Spleen (tissue), 11 donors: ENCODE results near the gene SKIC8. TPM values are rescaled to one million over a fixed set of nuclear protein-coding genes. Genes with fewer than 3 reads are reported as not detected.

Experiments
- DNase-seq: peaks from one replicate; pipeline ENCODE4 v3.0.0-alpha.2; 2020
- H3K27ac ChIP-seq, 8 donors: fragments of 200-600 bp; sonication (generic) in 7 of 8; 1 replicate in 4 of 8; 2 replicates in 4 of 8; pipeline versions ENCODE4 v1.5.0 to v1.8.0; 2016 to 2021; ENCODE audit warnings: inconsistent platforms in 4 of 8, mild to moderate bottlenecking in 4 of 8, moderate library complexity in 1 of 8
- H3K27me3 ChIP-seq, 7 donors: fragments of 200-600 bp; sonication (generic) in 6 of 7; replicated peaks in 1 of 7; 1 replicate in 4 of 7; 2 replicates in 3 of 7; pipeline versions ENCODE4 v1.5.0 to v1.8.0; 2016 to 2021; ENCODE audit warnings: inconsistent platforms in 3 of 7, mild to moderate bottlenecking in 1 of 7
- H3K36me3 ChIP-seq, 6 donors: fragments of 200-600 bp; sonication (generic) in 5 of 6; 1 replicate in 4 of 6; 2 replicates in 2 of 6; pipeline versions ENCODE4 v1.5.0 to v1.8.0; 2016 to 2021; ENCODE audit warnings: inconsistent platforms in 2 of 6
- H3K4me1 ChIP-seq, 6 donors: fragments of 200-600 bp; sonication (generic) in 5 of 6; 1 replicate in 3 of 6; 2 replicates in 3 of 6; pipeline versions ENCODE4 v1.5.0 to v1.8.0; 2016 to 2021; ENCODE audit warnings: inconsistent platforms in 3 of 6
- H3K4me3 ChIP-seq, 8 donors: fragments of 200-600 bp; sonication (generic) in 7 of 8; 1 replicate in 4 of 8; 2 replicates in 4 of 8; pipeline versions ENCODE4 v1.5.0 to v1.8.0; 2016 to 2021; ENCODE audit warnings: inconsistent platforms in 4 of 8, mild to moderate bottlenecking in 4 of 8, moderate library complexity in 2 of 8
- H3K9me3 ChIP-seq, 8 donors: fragments of 200-600 bp; sonication (generic) in 7 of 8; 1 replicate in 4 of 8; 2 replicates in 4 of 8; pipeline versions ENCODE4 v1.5.0 to v1.8.0; 2016 to 2021; ENCODE audit warnings: inconsistent platforms in 4 of 8
- POLR2A ChIP-seq, 3 donors: fragments of 450-650 bp; IDR thresholded peaks; one replicate each; pipeline ENCODE4 v1.5.1; 2017; ENCODE audit warnings: antibody characterized with exemption in 3 of 3, mild to moderate bottlenecking in 1 of 3
- POLR2AphosphoS5 ChIP-seq, 3 donors: sonication (generic); formaldehyde crosslinking; IDR thresholded peaks; one replicate each; pipeline ENCODE4 v1.5.1; 2017; ENCODE audit warnings: antibody characterized with exemption in 3 of 3
- WGBS, 5 donors: extraction: QIAGEN DNeasy Blood & Tissue Kit in 3 of 5; methylation state at CpG; one replicate each; pipeline versions ENCODE4 v1.1.5 to v1.1.7; 2013 to 2018; 5-methylcytosine and 5-hydroxymethylcytosine counted together
- intact Hi-C: fragments of 100-400 bp; cut with DNase I; formaldehyde crosslinking; loops from one replicate; pipeline ENCODE4 v1.15.0; 2023; ENCODE audit warnings: low total_unique reads
- polyA plus RNA-seq, 3 donors: library from polyadenylated mRNA; stranded (reverse); fragments of 200-250 nt; gene quantifications; one replicate each; pipeline ENCODE4 v1.2.1, GENCODE V29; 2013
- total RNA-seq, 7 donors: library from RNA; depleted of rRNA in 3 of 7; stranded (reverse); fragments of >200 nt in 3 of 7; fragmentation: NEBNext Ultra II Directional in 4 of 7; extraction: Animal tissue kit (Norgen Biotek cat#: 25700) in 4 of 7; gene quantifications; one replicate each; pipeline versions ENCODE4 v1.1.0 to v1.2.1, GENCODE V29; 2016 to 2021
- TF ChIP-seq, protein P1 (sequence below), 11 experiments: fragments of 200-600 bp in 7 of 11; fragments of 450-650 bp in 4 of 11; sonication (generic) in 4 of 11; IDR thresholded peaks in 8 of 11; conservative IDR thresholded peaks in 3 of 11; 1 replicate in 7 of 11; 2 replicates in 4 of 11; pipeline versions ENCODE4 v1.4.0 to v1.8.0; 2016 to 2021; ENCODE audit warnings: antibody characterized with exemption in 11 of 11, inconsistent platforms in 4 of 11, mild to moderate bottlenecking in 1 of 11
- donor health status: healthy with polysubstance abuse.
- donor health status: DM: no; HTN: no; CAD: no; lungs with moderate emphysema.
- donor health status: DM: no; HTN: no; CAD: no.
- donor health status: Bipolar disorder and iron deficiency.
- donor health status: healthy.
- donor health status: DM: no; HTN: no; CAD: no.
- donor health status: DM: yes; HTN: yes; CAD: no.

SKIC8 gene
- total and polyA plus RNA-seq, 10 donors, result 33.3 to 60.6 (median 41.7) TPM

DNA sequence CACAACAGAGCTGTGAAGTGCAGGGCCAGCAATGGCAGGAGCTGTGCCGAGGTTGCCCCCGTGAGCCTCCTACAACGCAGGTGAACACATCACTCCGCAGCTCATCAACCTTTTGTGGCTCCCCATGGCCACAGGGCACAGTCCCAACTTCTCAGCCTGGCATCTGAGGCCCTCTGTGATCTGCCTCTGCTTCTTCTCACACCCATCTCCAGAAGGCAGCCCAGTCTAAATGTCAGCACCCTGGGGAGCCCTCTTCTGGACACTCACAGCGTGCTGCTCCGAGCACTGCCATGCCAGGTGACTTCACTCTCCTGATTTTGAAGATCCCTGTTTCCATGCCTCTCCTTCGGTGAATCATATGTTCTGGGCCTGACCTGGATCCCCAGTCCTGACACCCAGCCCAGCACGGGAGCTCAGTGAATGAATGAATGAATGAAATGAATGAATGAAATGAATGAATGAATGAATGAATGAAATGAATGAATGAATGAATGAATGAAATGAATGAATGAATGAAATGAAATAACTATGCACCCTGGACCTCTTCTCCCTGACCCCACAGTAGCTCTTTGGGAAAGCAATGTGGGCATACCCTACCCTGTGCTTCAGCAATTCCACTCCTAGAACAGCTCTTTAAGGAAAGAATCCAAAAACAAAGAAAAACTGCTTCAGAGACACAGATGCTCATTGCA is 17.9 kb upstream of the SKIC8 start:
- Histone ChIP-seq H3K4me1 (peaks cover 0 to 7% (median 0%) of the 10 kb centered on the region in 6 donors), H3K4me3 (no peak overlapping the region), H3K36me3 (no peaks in the 10 kb centered on the region), H3K27me3 (no peaks in the 10 kb centered on the region), H3K27ac (no peak overlapping the region), H3K9me3 (no peaks in the 10 kb centered on the region)
- intact Hi-C loops, result no loop called here
- 91 to 94% (median 93%) methylated on average over 8 of the region's 8 CpGs for WGBS, 5 donors
- TF ChIP-seq POLR2A (IDR thresholded peaks at IDR 0.05) (no peak), POLR2AphosphoS5 (IDR thresholded peaks at IDR 0.05) (no peak)
- TF ChIP-seq, protein P1, sequence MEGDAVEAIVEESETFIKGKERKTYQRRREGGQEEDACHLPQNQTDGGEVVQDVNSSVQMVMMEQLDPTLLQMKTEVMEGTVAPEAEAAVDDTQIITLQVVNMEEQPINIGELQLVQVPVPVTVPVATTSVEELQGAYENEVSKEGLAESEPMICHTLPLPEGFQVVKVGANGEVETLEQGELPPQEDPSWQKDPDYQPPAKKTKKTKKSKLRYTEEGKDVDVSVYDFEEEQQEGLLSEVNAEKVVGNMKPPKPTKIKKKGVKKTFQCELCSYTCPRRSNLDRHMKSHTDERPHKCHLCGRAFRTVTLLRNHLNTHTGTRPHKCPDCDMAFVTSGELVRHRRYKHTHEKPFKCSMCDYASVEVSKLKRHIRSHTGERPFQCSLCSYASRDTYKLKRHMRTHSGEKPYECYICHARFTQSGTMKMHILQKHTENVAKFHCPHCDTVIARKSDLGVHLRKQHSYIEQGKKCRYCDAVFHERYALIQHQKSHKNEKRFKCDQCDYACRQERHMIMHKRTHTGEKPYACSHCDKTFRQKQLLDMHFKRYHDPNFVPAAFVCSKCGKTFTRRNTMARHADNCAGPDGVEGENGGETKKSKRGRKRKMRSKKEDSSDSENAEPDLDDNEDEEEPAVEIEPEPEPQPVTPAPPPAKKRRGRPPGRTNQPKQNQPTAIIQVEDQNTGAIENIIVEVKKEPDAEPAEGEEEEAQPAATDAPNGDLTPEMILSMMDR (IDR thresholded peaks at IDR 0.05 in 8 of 11, conservative IDR thresholded peaks at IDR 0.05 in 3 of 11), result no peak
- peak; percentile 27 for DNase-seq

- 79 to 90% (median 81%) methylated on average over 16 to 17 of the region's 17 CpGs for WGBS, 5 donors
- Histone ChIP-seq H3K9me3 (no peaks in the 10 kb centered on the region), H3K27me3 (no peaks in the 10 kb centered on the region), H3K4me3 (no peak overlapping the region), H3K36me3 (no peaks in the 10 kb centered on the region), H3K4me1 (no peaks in the 10 kb centered on the region), H3K27ac (no peak overlapping the region)
- peak; percentile 47 for DNase-seq
- TF ChIP-seq POLR2AphosphoS5 (IDR thresholded peaks at IDR 0.05) (no peak), POLR2A (IDR thresholded peaks at IDR 0.05) (no peak)
- TF ChIP-seq, protein P1 (IDR thresholded peaks at IDR 0.05 in 8 of 11, conservative IDR thresholded peaks at IDR 0.05 in 3 of 11), result no peak
- intact Hi-C loops, result no loop called here
Observed at GRCh38 chr15:78316283-78317083, 17.1 kb upstream of the SKIC8 start.

- no peaks in the 10 kb centered on the region for H3K36me3 ChIP-seq
- H3K9me3 ChIP-seq, result no peaks in the 10 kb centered on the region
- no peaks in the 10 kb centered on the region for H3K4me1 ChIP-seq
- no peaks in the 10 kb centered on the region for H3K27me3 ChIP-seq
- WGBS, 5 donors, result 68 to 87% (median 71%) methylated on average over 6 to 7 of the region's 7 CpGs
- H3K4me3 ChIP-seq, result no peak overlapping the region
- intact Hi-C loops, result no loop called here
- DNase-seq, result no peak
- H3K27ac ChIP-seq, result no peak overlapping the region
- TF ChIP-seq, protein P1 (IDR thresholded peaks at IDR 0.05 in 8 of 11, conservative IDR thresholded peaks at IDR 0.05 in 3 of 11), result no peak
- TF ChIP-seq POLR2A (IDR thresholded peaks at IDR 0.05), result no peak
- TF ChIP-seq POLR2AphosphoS5 (IDR thresholded peaks at IDR 0.05), result no peak
Observed at GRCh38 chr15:78315686-78316282, 16.4 kb upstream of the SKIC8 start.

DNA sequence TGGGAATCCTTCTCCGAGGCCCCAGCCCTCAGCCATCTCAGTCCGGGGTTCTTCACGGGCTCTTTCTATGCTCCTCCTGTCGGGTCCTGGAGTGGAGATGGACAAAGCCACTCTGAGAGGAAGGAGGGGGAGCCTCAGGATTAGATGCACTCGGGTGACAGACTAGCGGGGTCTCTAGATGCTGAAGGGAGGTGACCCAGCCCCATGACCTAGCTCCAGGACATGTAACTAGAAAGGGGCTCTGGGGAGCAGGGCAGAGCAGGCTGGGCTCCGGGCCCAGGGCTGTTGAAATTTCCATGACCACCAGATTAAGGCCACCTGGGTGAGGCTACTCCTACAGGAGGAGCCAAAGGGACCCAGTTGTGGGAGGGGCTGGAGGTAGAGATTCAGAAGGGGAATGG is 14.8 kb upstream of the SKIC8 start:
- no peak overlapping the region for H3K4me3 ChIP-seq
- intact Hi-C loops, result no loop called here
- H3K27ac ChIP-seq, result no peak overlapping the region
- no peaks in the 10 kb centered on the region for H3K4me1 ChIP-seq
- 72 to 95% (median 86%) methylated on average over 7 of the region's 7 CpGs for WGBS, 5 donors
- peaks cover 0 to under 1% (median 0%) of the 10 kb centered on the region in 7 donors for H3K27me3 ChIP-seq
- no peak for DNase-seq
- no peak for TF ChIP-seq POLR2A (IDR thresholded peaks at IDR 0.05)
- H3K36me3 ChIP-seq, result no peaks in the 10 kb centered on the region
- no peaks in the 10 kb centered on the region for H3K9me3 ChIP-seq
